HK-2 (cell line): ENCODE measurements around the gene FBN1.

Source experiments
- DNase-seq: peaks from one replicate; pipeline ENCODE4 v3.0.0-alpha.2; 2018; ENCODE audit not compliant: unreplicated experiment

Gene FBN1

DNA sequence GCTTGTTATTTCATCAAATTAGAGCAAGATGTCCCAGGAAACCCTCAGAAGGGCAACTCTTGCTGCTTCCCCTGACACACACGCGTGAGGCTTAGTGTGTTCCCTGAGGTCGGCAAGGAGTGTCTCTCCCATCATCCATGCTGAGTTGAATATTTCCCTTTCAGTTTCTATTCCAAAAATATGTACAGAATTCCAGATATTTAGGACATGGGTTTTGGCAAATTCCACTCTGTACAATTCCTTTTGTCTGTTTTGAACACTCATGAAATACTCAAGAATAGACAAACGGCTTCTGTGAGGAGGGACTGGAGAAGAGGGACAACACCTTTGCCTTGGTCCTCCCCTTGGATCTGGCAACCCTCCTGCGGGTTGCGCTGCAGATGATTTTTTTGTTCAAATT is 176.2 kb downstream of the FBN1 start:
- no peak for DNase-seq

DNA sequence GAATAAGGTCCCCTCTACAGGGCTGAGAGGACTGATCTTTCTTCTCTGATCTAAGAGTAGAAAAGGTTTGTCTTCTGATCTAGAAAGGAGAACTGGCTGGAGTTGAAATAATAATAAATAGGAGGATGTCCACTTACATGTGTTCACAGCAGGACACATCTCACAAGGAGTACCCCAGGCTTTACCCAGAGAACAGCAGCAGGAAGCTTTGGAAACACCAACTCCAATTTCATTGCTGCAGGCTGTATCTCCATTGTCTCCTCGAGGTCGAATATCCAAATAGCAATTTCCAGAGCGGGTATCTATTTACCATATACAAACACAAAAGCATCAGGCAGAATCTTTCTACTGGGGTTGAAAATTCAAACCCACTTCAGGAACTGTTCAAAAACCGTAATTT is 177.7 kb downstream of the FBN1 start:
- no peak for DNase-seq

- DNase-seq = peak; percentile 10
Observed at GRCh38 chr15:48466820-48467219, 178.7 kb downstream of the FBN1 start.

DNA sequence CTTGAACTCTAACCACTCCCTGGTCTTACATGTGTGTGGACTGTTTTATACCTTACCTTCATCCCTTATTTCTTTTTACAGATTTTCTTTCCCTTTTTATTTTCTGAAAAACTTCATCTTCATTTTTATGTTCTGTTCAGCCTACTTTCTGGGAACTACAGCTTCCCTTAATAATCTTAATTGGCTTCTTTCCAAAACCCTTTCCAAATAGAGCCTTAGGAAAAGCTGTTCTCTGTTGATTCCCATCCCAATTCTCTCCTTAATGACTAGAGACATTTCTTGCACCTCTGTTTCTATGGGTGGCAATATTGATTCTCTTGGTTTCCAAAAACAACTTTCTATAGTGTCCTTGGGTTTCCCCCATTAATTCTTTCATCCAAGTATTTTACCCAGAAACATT is 179.4 kb downstream of the FBN1 start:
- no peak for DNase-seq

- no peak for DNase-seq
Observed at GRCh38 chr15:48465410-48465809, 180.1 kb downstream of the FBN1 start.

DNA sequence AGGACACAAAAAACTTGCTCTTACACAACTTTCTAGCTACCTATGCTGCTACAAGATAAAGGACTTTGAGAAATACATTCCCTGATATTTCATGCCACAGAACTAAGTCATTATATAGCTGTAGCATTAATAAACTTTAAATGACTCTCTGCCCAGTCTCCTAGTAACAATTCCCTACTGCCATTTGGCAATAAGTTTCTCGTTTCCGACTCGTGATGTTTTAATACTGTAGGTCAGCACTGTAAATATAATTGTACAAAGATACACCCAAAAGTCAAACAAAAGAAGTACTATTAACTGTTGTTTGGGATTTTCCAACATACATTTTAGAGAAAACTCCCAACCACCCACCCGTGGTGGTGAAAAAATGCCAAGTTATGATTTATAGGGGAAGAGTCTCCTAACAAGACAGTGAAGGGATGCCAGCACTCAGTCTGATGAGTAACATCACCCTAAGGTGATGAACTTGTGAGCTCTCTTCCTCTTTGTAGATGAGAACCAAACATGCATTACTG is 182.1 kb downstream of the FBN1 start:
- no peak for DNase-seq

DNA sequence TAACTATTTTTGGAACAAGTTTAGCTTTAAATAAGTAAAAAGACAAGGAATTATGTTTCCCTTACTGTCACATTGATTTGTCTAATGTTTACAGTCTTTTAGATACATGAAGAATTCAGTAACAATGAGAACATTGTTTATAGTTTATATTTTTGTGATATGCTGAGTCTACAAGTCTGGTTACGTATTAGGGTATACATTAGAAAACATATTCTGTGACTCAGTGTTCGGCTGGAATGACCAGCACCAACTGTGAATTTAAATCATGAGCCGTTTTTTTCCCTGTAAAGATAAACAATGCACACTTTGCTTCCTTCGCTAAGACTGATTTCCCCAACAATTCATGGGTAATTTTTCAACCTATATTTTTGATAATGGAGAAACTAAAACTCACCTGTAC is 182.8 kb downstream of the FBN1 start:
- no peak for DNase-seq

GRCh38 chr15:48459571-48460442 is 185.7 kb downstream of the FBN1 start:
- no peak for DNase-seq

DNA sequence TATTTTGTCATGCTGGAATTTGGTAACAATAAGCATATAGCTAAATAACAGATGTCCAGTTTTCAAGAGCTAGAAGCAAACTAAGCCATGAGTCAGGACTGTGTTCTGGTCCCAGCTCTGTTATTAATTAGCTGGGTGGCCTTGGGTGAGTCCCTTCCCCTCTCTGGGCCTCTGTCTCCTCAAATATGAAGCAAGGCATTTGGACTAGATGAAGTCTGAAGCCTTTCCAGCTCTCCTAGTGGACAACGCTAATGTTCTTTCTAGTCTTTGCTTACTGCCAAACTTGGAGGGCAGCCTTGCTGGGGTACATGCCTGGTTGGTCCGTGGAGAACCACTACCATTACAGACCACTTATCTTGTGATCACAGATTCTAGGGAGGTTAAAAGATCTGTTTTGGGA is 186.6 kb downstream of the FBN1 start:
- no peak for DNase-seq

DNA sequence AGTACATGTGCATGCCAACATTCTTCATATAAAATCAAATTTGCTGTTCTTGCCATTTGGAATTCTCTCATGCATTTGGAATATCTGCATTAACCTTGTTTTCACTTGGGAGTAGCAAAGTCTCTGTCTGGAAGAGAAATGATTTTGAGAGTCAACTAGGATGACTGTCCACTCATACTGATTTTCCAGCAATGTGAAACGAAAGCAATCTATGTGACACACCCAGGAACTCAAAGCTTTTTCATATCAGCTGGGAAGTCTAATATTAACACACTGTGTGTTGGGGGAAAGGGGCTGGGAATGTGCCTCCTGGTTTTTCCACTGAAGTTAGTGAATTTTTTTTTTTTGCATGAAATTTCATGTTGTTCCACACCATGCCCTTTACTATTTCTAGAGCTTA is 189.4 kb downstream of the FBN1 start:
- DNase-seq = no peak

DNA sequence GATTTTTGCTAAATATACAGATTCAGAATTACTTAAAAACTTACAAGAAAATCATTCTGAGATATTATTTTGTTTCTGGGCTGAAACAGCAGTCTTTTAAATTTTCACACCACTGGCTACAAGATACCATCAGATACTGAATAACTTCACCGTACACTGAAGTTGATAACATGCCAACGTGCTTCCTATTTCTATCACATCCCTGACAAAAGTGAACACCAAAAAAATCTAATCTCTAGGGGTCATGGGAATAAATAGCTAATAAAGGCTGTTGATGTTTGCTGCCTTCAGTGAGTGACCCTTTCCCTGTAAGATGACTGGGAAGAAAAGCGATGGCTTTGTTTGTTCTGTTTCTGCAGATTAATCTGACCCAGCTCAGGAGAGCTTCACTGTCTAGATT is 193.8 kb downstream of the FBN1 start:
- DNase-seq = no peak

GRCh38 chr15:48451241-48451640 is 194.3 kb downstream of the FBN1 start:
- DNase-seq = no peak

GRCh38 chr15:48449734-48450133 is 195.8 kb downstream of the FBN1 start:
- DNase-seq = no peak

GRCh38 chr15:48447657-48448056 is 197.9 kb downstream of the FBN1 start:
- no peak for DNase-seq

GRCh38 chr15:48447058-48447457 is 198.5 kb downstream of the FBN1 start:
- no peak for DNase-seq

- no peak for DNase-seq
Observed at GRCh38 chr15:48442011-48442410, 203.5 kb downstream of the FBN1 start.

DNA sequence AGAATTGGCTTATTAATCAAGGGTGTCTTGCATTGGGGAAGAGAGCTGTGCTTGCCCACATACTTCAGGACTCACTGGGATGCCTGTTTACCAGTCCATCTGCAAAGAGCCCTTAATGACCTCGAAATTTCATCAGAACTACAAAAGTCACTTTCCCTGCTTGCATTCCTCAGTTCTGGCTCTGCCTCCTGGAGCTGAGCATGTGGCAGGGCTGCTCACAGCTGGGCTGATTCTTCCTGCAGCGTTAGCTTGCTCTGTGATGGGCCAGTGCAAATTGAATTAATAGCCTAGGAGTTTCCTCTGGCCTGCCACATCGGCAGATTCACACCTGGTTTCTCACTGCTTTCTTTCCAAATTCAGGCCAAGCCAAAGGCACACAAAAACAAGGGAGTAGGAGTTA is 205.4 kb downstream of the FBN1 start:
- DNase-seq = no peak

GRCh38 chr15:48437178-48437577 is 208.3 kb downstream of the FBN1 start:
- DNase-seq = no peak

GRCh38 chr15:48435321-48435720 is 210.2 kb downstream of the FBN1 start:
- no peak for DNase-seq

GRCh38 chr15:48433226-48433886 is 212.2 kb downstream of the FBN1 start:
- DNase-seq = no peak

- DNase-seq = no peak
Observed at GRCh38 chr15:48432688-48433087, 212.8 kb downstream of the FBN1 start.

GRCh38 chr15:48427960-48428547 is 217.5 kb downstream of the FBN1 start:
- DNase-seq = no peak

- DNase-seq = no peak
Observed at GRCh38 chr15:48427479-48427878, 218.0 kb downstream of the FBN1 start.
